ENCODE data around the gene RENBP.

The RENBP gene

GRCh38 chrX:153953342-153953830 is 8.9 kb upstream of the RENBP start:
- no peak for FAIRE-seq

GRCh38 chrX:153952373-153953026 is 8.1 kb upstream of the RENBP start:
- no peak for FAIRE-seq

GRCh38 chrX:153951683-153952372 is 7.4 kb upstream of the RENBP start:
- FAIRE-seq: no peak

GRCh38 chrX:153950127-153950526 is 5.7 kb upstream of the RENBP start:
- no peak for FAIRE-seq

GRCh38 chrX:153948847-153949805 is 4.7 kb upstream of the RENBP start:
- no peak for FAIRE-seq

GRCh38 chrX:153948002-153948466 is 3.6 kb upstream of the RENBP start:
- no peak for FAIRE-seq

GRCh38 chrX:153947009-153947769 is 2.7 kb upstream of the RENBP start:
- peak; percentile 90 for FAIRE-seq

- no peak for FAIRE-seq
These were observed 1.8 kb upstream of the RENBP start for GRCh38 chrX:153945956-153946943.

- no peak for FAIRE-seq
These were observed 332 bp upstream of the RENBP start for GRCh38 chrX:153944800-153945150.

- no peak for FAIRE-seq
These were observed 2.8 kb downstream of the RENBP start for GRCh38 chrX:153941336-153942252.

GRCh38 chrX:153939573-153939972 is 4.9 kb downstream of the RENBP start:
- FAIRE-seq: no peak

GRCh38 chrX:153938226-153938786 is 6.1 kb downstream of the RENBP start:
- FAIRE-seq: no peak

GRCh38 chrX:153937056-153937455 is 7.4 kb downstream of the RENBP start:
- FAIRE-seq: no peak

GRCh38 chrX:153935326-153935851 is 9.1 kb downstream of the RENBP start:
- FAIRE-seq: no peak

- FAIRE-seq: no peak
These were observed 9.6 kb downstream of the RENBP start, which contains the start of gene NAA10 for GRCh38 chrX:153934762-153935325. Gene NAA10 (minus strand): TSS chrX:153935037. CDS start chrX:153934904, 133 bp downstream.

- no peak for FAIRE-seq
These were observed 10.2 kb downstream of the RENBP start for GRCh38 chrX:153934148-153934761.

GRCh38 chrX:153933748-153934147 is 10.7 kb downstream of the RENBP start:
- FAIRE-seq: no peak

- FAIRE-seq: no peak
These were observed 12.1 kb downstream of the RENBP start for GRCh38 chrX:153932220-153932915.
